Caco-2 (cell line): ENCODE measurements around the gene STK38L. TPM values are rescaled to one million over a fixed set of nuclear protein-coding genes. Genes with fewer than 3 reads are reported as not detected.

Source experiments
- BruUV-seq: library from RNA; stranded (reverse); fragments of 400-500 nt; replicated peaks from 2 replicates; lab custom pipeline; 2021; lab: Mats Ljungman, UMichigan
- CTCF ChIA-PET: fragments of 300-600 bp; sonication (Branson Sonifier 250); formaldehyde crosslinking; loops from one replicate; lab custom pipeline; 2022; ENCODE audit warnings: antibody characterized with exemption; lab: Charles Lee
- POLR2A ChIA-PET: fragments of 300-600 bp; sonication (Branson Sonifier 250); formaldehyde crosslinking; loops from one replicate; lab custom pipeline; 2022; ENCODE audit warnings: antibody characterized with exemption; lab: Charles Lee
- DNase-seq, 2 experiments: peaks; one replicate each; pipeline versions ENCODE4 v3.0.0 to v3.0.0-alpha.2; 2020 to 2022
- H3K27me3 ChIP-seq: replicated peaks from 2 replicates; pipeline ENCODE4 v1.6.0; 2011; ENCODE audit warnings: low read length; ENCODE audit not compliant: control insufficient read depth, insufficient read depth
- H3K36me3 ChIP-seq: 2 replicates; pipeline ENCODE4 v1.5.1; 2011; ENCODE audit warnings: low read length; ENCODE audit not compliant: control insufficient read depth, insufficient read depth
- H3K4me1 ChIP-seq: fragments of 250-450 bp; sonication (Bioruptor Pico); 2 replicates; pipeline ENCODE4 v1.5.1; 2020; ENCODE audit warnings: mild to moderate bottlenecking
- H3K4me3 ChIP-seq: 2 replicates; pipeline ENCODE4 v1.5.1; 2011; ENCODE audit warnings: low read depth, mild to moderate bottlenecking, control low read depth, low read length
- H3K9me3 ChIP-seq: fragments of 250-450 bp; sonication (Bioruptor Pico); 2 replicates; pipeline ENCODE4 v1.5.1; 2020; ENCODE audit warnings: mild to moderate bottlenecking, moderate library complexity
- H3K27ac Mint-ChIP-seq: one replicate; pipeline ENCODE4 v1.8.0; 2022; ENCODE audit warnings: mixed read lengths; ENCODE audit not compliant: unreplicated experiment
- H3K27me3 Mint-ChIP-seq: one replicate; pipeline ENCODE4 v1.8.0; 2022; ENCODE audit warnings: mixed read lengths; ENCODE audit not compliant: insufficient read depth, unreplicated experiment
- H3K36me3 Mint-ChIP-seq: one replicate; pipeline ENCODE4 v1.8.0; 2022; ENCODE audit warnings: mild to moderate bottlenecking, mixed read lengths; ENCODE audit not compliant: insufficient read depth, unreplicated experiment
- H3K4me1 Mint-ChIP-seq: one replicate; pipeline ENCODE4 v1.8.0; 2022; ENCODE audit warnings: low read depth, mixed read lengths; ENCODE audit not compliant: unreplicated experiment
- H3K4me3 Mint-ChIP-seq: one replicate; pipeline ENCODE4 v1.8.0; 2022; ENCODE audit warnings: mild to moderate bottlenecking, moderate library complexity, mixed read lengths; ENCODE audit not compliant: unreplicated experiment
- H3K9me3 Mint-ChIP-seq: one replicate; pipeline ENCODE4 v1.8.0; 2022; ENCODE audit warnings: mixed read lengths; ENCODE audit not compliant: unreplicated experiment
- intact Hi-C: fragments of 100-400 bp; cut with micrococcal nuclease; formaldehyde crosslinking; loops from one replicate; pipeline ENCODE4 v1.10.0; 2022; ENCODE audit not compliant: unreplicated experiment
- total RNA-seq: library from RNA; stranded (reverse); gene quantifications from 2 replicates; pipeline ENCODE4 v1.2.3, GENCODE V29; 2022
- TF ChIP-seq, protein P1 (sequence below), 2 experiments: fragments of 200-600 bp in 1 of 2; IDR thresholded peaks; 1 replicate in 1 of 2; 2 replicates in 1 of 2; pipeline versions ENCODE4 v1.5.1 to v1.8.0; 2011 to 2022; ENCODE audit warnings: antibody characterized with exemption in 1 of 2, control low read depth in 1 of 2, inconsistent platforms in 1 of 2, low read depth in 1 of 2, low read length in 1 of 2, mild to moderate bottlenecking in 1 of 2, moderate library complexity in 1 of 2; ENCODE audit not compliant: insufficient read depth in 1 of 2, severe bottlenecking in 1 of 2, unreplicated experiment in 1 of 2

The STK38L gene
- total RNA-seq, 1 experiment from 2014 or later, result 59.4 TPM

DNA sequence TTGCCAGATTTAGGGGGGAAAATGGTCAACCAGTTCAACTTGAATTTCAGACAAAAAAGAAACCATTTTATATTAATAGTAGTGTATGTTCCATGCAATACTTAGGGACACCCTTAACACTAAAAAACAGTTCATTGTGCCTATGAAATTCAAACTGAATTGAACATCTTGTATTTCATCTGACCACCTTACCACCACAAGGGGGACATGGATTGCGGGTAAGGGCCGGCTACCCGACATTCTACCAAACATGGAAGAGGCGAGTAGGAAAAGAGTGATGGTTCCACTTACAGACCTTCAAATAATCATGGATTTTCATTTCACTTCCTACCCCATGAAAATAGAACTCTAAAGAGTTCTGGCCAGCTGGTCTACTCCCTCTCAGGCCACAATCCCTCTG lies 10.3 kb upstream of the STK38L start:
- intact Hi-C loops, result no loop called here
- Histone ChIP-seq H3K36me3 (no peaks in the 10 kb centered on the region), H3K27me3 (no peaks in the 10 kb centered on the region), H3K4me3 (no peak overlapping the region), H3K9me3 (no peaks in the 10 kb centered on the region), H3K4me1 (no peaks in the 10 kb centered on the region)
- Mint-ChIP-seq H3K27me3 (peaks cover 14% of the 10 kb centered on the region), H3K4me3 (no peak overlapping the region), H3K27ac (no peak overlapping the region), H3K36me3 (no peaks in the 10 kb centered on the region), H3K4me1 (no peaks in the 10 kb centered on the region), H3K9me3 (no peaks in the 10 kb centered on the region)
- TF ChIP-seq, protein P1, sequence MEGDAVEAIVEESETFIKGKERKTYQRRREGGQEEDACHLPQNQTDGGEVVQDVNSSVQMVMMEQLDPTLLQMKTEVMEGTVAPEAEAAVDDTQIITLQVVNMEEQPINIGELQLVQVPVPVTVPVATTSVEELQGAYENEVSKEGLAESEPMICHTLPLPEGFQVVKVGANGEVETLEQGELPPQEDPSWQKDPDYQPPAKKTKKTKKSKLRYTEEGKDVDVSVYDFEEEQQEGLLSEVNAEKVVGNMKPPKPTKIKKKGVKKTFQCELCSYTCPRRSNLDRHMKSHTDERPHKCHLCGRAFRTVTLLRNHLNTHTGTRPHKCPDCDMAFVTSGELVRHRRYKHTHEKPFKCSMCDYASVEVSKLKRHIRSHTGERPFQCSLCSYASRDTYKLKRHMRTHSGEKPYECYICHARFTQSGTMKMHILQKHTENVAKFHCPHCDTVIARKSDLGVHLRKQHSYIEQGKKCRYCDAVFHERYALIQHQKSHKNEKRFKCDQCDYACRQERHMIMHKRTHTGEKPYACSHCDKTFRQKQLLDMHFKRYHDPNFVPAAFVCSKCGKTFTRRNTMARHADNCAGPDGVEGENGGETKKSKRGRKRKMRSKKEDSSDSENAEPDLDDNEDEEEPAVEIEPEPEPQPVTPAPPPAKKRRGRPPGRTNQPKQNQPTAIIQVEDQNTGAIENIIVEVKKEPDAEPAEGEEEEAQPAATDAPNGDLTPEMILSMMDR (IDR thresholded peaks at IDR 0.05; ENCODE audit: insufficient read depth in 1 of 2, low read depth in 1 of 2, low read length in 1 of 2, severe bottlenecking in 1 of 2, unreplicated experiment in 1 of 2), result peak; percentile 31 to 46
- peak in 1 of 2 experiments; percentile 47 for DNase-seq
- BruUV-seq, result no TSS peak
- ChIA-PET POLR2A (no interaction called here), CTCF (no interaction called here)

DNA sequence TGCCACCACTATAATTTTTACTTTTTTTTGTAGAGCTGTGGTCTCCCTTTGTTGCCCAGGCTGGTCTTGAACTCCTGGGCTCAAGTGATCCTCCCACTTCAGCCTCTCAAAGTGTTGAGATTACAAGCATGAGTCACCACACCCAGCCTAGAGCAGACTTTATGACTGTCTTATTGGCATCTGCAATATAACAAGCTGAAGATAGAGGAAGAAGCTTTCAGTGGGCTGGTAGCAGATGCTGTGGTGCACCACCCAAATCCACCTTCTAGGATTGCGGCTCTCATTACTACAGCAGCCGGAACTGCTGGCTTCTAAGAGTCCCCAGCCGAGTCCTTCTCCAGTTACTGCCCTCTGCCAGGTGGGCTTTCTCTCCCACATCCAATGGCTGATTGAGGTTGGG lies 7.6 kb upstream of the STK38L start:
- no TSS peak for BruUV-seq
- ChIA-PET POLR2A (no interaction called here), CTCF (no interaction called here)
- H3K9me3 ChIP-seq, result no peaks in the 10 kb centered on the region
- H3K36me3 ChIP-seq, result no peaks in the 10 kb centered on the region
- no peaks in the 10 kb centered on the region for H3K9me3 Mint-ChIP-seq
- H3K27me3 ChIP-seq, result no peaks in the 10 kb centered on the region
- peaks cover 10% of the 10 kb centered on the region for H3K27me3 Mint-ChIP-seq
- no peaks in the 10 kb centered on the region for H3K4me1 ChIP-seq
- TF ChIP-seq, protein P1 (IDR thresholded peaks at IDR 0.05; ENCODE audit: insufficient read depth in 1 of 2, low read depth in 1 of 2, low read length in 1 of 2, severe bottlenecking in 1 of 2, unreplicated experiment in 1 of 2), result no peak
- intact Hi-C loops, result no loop called here
- H3K36me3 Mint-ChIP-seq, result no peaks in the 10 kb centered on the region
- no peak overlapping the region for H3K4me3 Mint-ChIP-seq
- no peak overlapping the region for H3K4me3 ChIP-seq
- no peak for DNase-seq
- H3K4me1 Mint-ChIP-seq, result no peaks in the 10 kb centered on the region
- H3K27ac Mint-ChIP-seq, result no peak overlapping the region

- no peaks in the 10 kb centered on the region for H3K36me3 Mint-ChIP-seq
- Histone ChIP-seq H3K27me3 (no peaks in the 10 kb centered on the region), H3K9me3 (no peaks in the 10 kb centered on the region), H3K4me3 (no peak overlapping the region), H3K36me3 (no peaks in the 10 kb centered on the region), H3K4me1 (no peaks in the 10 kb centered on the region)
- no peak overlapping the region for H3K27ac Mint-ChIP-seq
- no TSS peak for BruUV-seq
- ChIA-PET CTCF (no interaction called here), POLR2A (interaction anchor here (0.6 to 0.7 kb wide), 2 partner anchors 210 to 289 kb away, joined by 3 to 4 read pairs; no protein-coding TSS in a partner anchor)
- intact Hi-C loops, result no loop called here
- H3K9me3 Mint-ChIP-seq, result no peaks in the 10 kb centered on the region
- H3K4me3 Mint-ChIP-seq, result no peak overlapping the region
- TF ChIP-seq, protein P1 (IDR thresholded peaks at IDR 0.05; ENCODE audit: insufficient read depth in 1 of 2, low read depth in 1 of 2, low read length in 1 of 2, severe bottlenecking in 1 of 2, unreplicated experiment in 1 of 2), result no peak
- no peak for DNase-seq
- peaks cover 6% of the 10 kb centered on the region for H3K27me3 Mint-ChIP-seq
- H3K4me1 Mint-ChIP-seq, result no peaks in the 10 kb centered on the region
Observed at GRCh38 chr12:27237790-27238771, 6.0 kb upstream of the STK38L start.
